Mononuclear cell (primary cell): ENCODE data around the gene RDH11. TPM values are rescaled to one million over a fixed set of nuclear protein-coding genes. Genes with fewer than 3 reads are reported as not detected.
A peak's percentile ranks its signal among the peaks of the same experiment; 100 is the strongest.
"Not testable (repeated sequence)": the region's sequence is repeated elsewhere in the genome, so short reads cannot be mapped to it uniquely, and the experiment has no call there.

Experiments used
- H3K27me3 ChIP-seq: 2 replicates; pipeline ENCODE4 v1.6.0; 2011; ENCODE audit warnings: low read length, control low read depth; ENCODE audit not compliant: insufficient read depth
- H3K4me1 ChIP-seq: 2 replicates; pipeline ENCODE4 v1.5.1; 2011; ENCODE audit warnings: mild to moderate bottlenecking, low read length, control low read depth; ENCODE audit not compliant: insufficient read depth
- H3K4me3 ChIP-seq: 2 replicates; pipeline ENCODE4 v1.5.1; 2011; ENCODE audit warnings: mild to moderate bottlenecking, low read length, moderate library complexity
- H3K9me3 ChIP-seq: 2 replicates; pipeline ENCODE4 v1.5.1; 2011; ENCODE audit warnings: low read depth, mild to moderate bottlenecking, control low read depth, low read length
- total RNA-seq: library from RNA; depleted of rRNA; stranded (reverse); fragments of >200 nt; gene quantifications from one replicate; pipeline ENCODE4 v1.2.3, GENCODE V29; 2012

Gene RDH11
- total RNA-seq, 1 donor = 43.3 TPM

DNA sequence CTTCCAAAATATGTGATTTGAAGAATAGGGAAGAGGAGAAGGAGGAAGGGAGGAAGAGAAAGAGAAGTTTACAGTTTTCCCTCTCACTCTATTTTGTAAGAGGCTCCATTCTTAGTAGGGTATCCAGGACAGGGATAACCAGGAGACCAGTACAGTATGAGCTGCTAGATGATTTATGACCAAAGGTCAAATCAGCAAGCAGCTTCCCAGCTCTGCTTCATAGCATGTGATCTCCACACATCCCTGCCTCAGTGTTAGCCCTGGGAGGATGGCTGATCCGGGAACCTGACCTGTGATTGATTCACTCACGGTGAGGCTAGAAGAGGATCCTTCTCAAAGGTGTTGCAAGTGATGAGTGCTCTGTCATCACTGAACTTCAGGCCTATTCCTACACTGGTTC lies 22.7 kb upstream of the RDH11 start:
- Histone ChIP-seq H3K4me3 (no peak overlapping the region), H3K27me3 (peaks cover 9% of the 10 kb centered on the region), H3K4me1 (no peaks in the 10 kb centered on the region), H3K9me3 (no peaks in the 10 kb centered on the region)

DNA sequence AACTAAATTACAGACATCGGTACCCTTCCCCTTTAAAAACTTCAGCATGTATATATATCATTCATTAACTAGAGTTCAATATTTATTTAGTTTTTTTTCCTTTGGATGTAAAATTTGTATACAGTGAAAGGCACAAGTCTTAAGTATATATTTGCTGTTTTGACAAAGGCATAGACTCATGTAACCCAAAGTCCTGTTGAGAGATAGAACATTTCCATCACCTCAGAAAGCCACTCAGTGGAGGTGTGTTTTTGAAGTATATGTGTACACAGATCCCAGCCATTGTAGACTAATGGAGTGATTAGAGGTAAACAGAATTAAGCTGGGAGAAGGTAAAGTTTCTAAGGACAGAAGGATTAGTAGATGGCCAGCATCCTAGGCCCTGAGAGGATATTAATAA lies 21.5 kb upstream of the RDH11 start:
- H3K4me3 ChIP-seq = no peak overlapping the region
- no peaks in the 10 kb centered on the region for H3K27me3 ChIP-seq
- H3K4me1 ChIP-seq = no peaks in the 10 kb centered on the region
- no peaks in the 10 kb centered on the region for H3K9me3 ChIP-seq

DNA sequence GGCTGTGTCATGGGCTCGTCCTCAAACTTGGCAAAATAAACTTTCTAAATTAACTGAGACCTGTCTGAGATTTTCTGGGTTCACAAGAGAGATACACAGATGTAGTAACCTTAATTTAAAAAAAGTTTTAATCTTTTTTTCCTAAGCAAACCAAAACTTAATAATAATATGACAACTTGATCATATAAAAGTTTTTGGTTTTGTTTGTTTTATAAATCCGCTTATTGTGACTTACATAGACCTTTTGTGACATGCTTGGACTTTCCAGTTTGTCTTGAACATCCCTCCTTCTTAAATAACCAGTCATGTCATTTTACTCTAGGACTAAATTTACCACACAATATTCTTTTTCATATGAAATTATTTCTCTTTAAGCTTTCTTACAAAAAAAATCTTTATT lies 14.6 kb upstream of the RDH11 start:
- Histone ChIP-seq H3K4me1 (no peaks in the 10 kb centered on the region), H3K4me3 (no peak overlapping the region), H3K9me3 (peaks cover 6% of the 10 kb centered on the region), H3K27me3 (no peaks in the 10 kb centered on the region)

DNA sequence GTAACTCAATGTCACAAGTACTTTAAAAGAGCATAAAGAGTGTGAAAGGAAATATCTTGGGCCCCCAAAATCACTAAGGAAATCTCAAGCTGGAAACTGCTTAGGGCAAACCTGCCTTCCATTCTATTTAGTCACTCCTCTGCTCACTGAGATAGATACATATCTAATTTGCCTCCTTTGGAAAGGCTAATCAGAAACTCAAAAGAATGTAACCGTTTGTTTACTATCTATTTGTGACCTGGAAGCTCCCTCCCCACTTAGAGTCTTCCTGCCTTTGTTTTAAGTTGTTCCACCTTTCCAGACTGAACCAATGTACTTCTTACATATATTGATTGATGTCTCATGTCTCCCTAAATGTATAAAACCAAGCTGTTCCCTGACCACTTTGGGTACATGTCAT lies 14.2 kb upstream of the RDH11 start:
- not testable (repeated sequence) for H3K4me3 ChIP-seq, H3K27me3 ChIP-seq, H3K4me1 ChIP-seq, H3K9me3 ChIP-seq

DNA sequence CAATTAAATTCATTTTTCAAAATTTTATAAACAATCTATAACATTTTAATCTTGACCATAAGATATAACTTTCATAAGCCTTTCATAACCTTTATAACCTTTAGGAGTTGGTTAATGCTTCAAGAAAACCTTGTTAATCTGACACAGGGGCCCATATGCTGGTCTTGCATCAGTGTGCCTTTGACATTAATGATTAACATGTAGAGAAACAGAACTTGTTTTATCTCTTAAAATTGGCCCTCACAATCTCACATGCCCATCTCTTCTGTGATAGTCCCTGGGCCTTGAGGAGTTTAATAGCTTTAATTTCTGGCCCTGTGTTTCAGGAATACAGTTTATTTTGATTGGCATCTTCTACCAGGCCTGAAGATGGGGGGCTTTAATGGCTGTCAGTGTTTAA lies 13.8 kb upstream of the RDH11 start:
- not testable (repeated sequence) for H3K9me3 ChIP-seq, H3K27me3 ChIP-seq, H3K4me1 ChIP-seq, H3K4me3 ChIP-seq

DNA sequence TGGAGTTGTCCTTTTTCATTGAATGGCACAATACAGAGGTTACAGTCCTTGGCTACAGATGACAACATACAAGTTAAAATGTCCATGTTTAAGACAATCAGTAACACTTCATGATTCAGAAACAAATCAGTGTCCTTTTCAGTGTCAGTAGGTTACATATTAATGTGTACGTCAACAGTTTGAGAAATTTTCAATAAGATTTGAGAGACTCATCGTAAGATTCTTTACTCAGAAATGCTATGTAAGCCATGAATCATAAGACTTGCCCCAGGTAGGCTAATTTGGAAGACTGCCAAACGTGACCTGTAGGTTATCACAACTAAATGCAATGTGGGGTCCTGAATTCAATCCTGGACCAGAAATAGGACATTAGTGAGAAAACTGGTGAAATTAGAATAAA lies 9.6 kb upstream of the RDH11 start:
- no peak overlapping the region for H3K4me3 ChIP-seq
- peaks cover 6% of the 10 kb centered on the region for H3K9me3 ChIP-seq
- H3K27me3 ChIP-seq = no peaks in the 10 kb centered on the region
- H3K4me1 ChIP-seq = peaks cover 20% of the 10 kb centered on the region

GRCh38 chr14:67704484-67705089 lies 9.0 kb upstream of the RDH11 start:
- Histone ChIP-seq H3K9me3 (peaks cover 6% of the 10 kb centered on the region), H3K27me3 (no peaks in the 10 kb centered on the region), H3K4me3 (no peak overlapping the region), H3K4me1 (peaks cover 20% of the 10 kb centered on the region)

DNA sequence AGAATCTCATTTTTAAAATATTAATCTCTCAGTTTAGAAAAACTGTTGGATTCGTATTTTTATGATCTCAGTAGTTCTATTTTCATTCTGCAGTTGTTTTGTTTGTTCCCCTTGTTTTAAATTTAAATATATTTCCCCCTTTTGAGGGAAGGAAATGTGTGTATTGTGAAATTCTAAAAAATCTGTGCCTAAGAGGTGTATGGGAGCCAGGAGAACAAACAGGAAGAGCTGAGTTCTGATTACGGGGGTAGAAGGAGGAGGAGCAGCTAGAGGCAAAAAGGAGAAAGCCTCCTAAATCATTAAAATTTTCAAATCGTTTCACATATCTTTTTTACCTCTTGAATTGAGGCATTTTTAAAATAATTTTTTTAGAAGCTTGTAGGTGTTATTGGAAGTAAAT lies 8.4 kb upstream of the RDH11 start:
- H3K4me3 ChIP-seq = no peak overlapping the region

DNA sequence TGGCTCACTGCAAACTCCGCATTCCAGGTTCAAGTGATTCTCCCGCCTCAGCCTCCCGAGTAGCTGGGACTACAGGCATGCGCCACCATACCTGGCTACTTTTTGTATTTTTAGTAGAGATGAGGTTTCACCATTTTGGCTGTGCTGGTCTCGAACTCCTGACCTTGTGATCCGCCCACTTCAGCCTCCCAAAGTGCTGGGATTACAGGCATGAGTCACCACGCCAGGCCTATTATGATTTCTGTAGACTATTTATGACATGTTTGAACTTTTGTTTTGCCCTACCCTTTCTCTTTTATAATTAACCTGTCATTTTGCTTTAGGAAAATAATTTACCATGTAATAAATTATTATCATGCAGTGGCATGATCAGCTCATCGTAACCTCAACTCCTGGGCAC lies 5.9 kb upstream of the RDH11 start, which contains the start of gene RDH12:
TSS of gene RDH12 (plus strand) at position 395 of the 400 bp plus-strand sequence. CDS start 20,757 bp downstream, outside the sequence.
- H3K4me3 ChIP-seq, H3K9me3 ChIP-seq, H3K27me3 ChIP-seq: not testable (repeated sequence)
- H3K4me1 ChIP-seq = peaks cover 20% of the 10 kb centered on the region

More for the DNA sequence above, 8.4 kb upstream of the RDH11 start:
- Histone ChIP-seq H3K4me1 (peaks cover 20% of the 10 kb centered on the region), H3K27me3 (no peaks in the 10 kb centered on the region), H3K9me3 (peaks cover 6% of the 10 kb centered on the region)

DNA sequence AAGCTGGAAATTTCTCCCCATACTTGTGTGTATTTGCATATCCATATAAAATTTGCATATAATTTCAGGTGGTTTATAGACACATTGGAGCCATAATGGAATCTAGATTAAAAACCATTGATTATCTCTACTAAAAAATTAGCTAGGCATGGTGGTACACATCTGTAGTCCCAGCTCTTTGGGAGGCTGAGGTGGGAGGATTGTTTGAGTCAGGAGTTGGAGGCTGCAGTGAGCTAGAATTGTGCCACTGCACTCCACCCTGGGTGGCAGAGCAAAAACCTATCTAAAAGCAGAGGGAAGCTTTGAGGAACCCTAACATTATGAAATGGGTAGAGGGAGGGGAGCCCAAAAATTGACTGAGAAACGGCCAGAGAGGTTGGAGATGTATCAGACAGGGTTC lies 2.6 kb upstream of the RDH11 start:
- Histone ChIP-seq H3K4me1 (peaks cover 29% of the 10 kb centered on the region), H3K9me3 (no peaks in the 10 kb centered on the region)

GRCh38 chr14:67697006-67697405 lies 1.4 kb upstream of the RDH11 start:
- H3K4me1 ChIP-seq = peaks cover 28% of the 10 kb centered on the region
- H3K27me3 ChIP-seq = no peaks in the 10 kb centered on the region
- H3K9me3 ChIP-seq = no peaks in the 10 kb centered on the region
- H3K4me3 ChIP-seq = no peak overlapping the region

More for the DNA sequence above, 2.6 kb upstream of the RDH11 start:
- H3K4me3 ChIP-seq = no peak overlapping the region
- no peaks in the 10 kb centered on the region for H3K27me3 ChIP-seq

DNA sequence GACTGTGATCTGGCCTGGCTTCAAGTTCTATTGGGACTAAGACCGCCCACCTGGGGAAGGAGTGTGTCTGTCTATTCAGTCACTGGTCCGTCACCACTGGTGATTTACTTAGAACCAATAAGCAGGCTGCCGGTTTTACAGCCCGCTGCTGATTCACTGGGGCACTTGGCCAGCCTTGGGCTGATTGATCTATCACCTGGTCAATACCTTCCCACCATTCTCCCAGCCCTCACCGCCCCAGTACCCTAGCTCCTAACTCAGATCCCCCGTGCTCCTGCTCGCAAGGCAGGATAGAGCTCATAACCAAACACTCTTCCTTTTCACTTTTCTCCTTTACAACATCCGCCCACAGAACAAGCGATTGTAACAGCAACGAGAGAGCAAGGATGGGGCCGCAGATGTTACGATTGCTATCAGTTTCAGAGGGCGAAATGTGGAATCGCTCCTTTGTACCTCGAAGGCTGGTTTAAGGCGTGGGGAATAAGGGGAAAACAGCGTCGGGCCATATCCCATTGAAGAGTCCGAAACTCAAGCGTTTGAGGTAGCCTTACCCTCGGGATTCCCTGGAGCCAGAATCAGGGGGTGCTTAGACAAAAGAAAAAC lies 672 bp downstream of the RDH11 start:
- no peaks in the 10 kb centered on the region for H3K27me3 ChIP-seq
- peaks cover 19% of the 10 kb centered on the region for H3K4me1 ChIP-seq
- peak overlapping the region; percentile 66 for H3K4me3 ChIP-seq
- H3K9me3 ChIP-seq = no peaks in the 10 kb centered on the region

GRCh38 chr14:67690011-67690410 lies 5.6 kb downstream of the RDH11 start:
- no peak overlapping the region for H3K4me3 ChIP-seq
- H3K27me3 ChIP-seq = no peaks in the 10 kb centered on the region
- no peaks in the 10 kb centered on the region for H3K9me3 ChIP-seq
- peaks cover 13% of the 10 kb centered on the region for H3K4me1 ChIP-seq

GRCh38 chr14:67683842-67684241 lies 11.7 kb downstream of the RDH11 start:
- Histone ChIP-seq H3K4me3 (no peak overlapping the region), H3K27me3 (no peaks in the 10 kb centered on the region), H3K9me3 (no peaks in the 10 kb centered on the region), H3K4me1 (peaks cover 18% of the 10 kb centered on the region)

- no peaks in the 10 kb centered on the region for H3K9me3 ChIP-seq
- H3K27me3 ChIP-seq = no peaks in the 10 kb centered on the region
- no peak overlapping the region for H3K4me3 ChIP-seq
- H3K4me1 ChIP-seq = peaks cover 18% of the 10 kb centered on the region
Measured at GRCh38 chr14:67680941-67681340, 14.6 kb downstream of the RDH11 start.

DNA sequence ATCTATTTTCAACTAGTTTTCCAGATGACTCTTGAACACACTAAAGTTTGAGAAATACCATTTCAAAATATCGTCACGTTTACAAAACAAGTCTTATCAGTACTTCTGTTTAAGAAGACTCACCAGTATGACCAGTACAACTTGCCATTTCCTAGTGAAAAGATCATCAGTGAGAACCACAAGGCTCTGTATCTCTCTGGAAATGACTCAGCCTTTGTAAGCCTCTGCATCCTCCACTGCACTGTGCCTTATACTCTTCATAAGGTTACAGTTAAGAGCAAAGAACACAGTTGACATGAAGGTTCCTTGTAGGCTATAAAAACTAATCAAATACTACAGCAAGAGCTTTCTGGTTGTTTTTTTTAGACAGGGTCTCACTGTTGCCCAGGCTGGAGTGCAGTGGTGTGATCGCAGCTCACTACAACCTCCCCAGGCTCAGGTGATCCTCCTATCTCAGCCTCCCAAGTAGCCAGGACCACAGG lies 15.4 kb downstream of the RDH11 start:
- H3K9me3 ChIP-seq = no peaks in the 10 kb centered on the region
- no peaks in the 10 kb centered on the region for H3K27me3 ChIP-seq
- H3K4me1 ChIP-seq = peaks cover 26% of the 10 kb centered on the region
- H3K4me3 ChIP-seq = no peak overlapping the region
